ENCODE measurements around the gene FAM83C. TPM values are rescaled to one million over a fixed set of nuclear protein-coding genes. Genes with fewer than 3 reads are reported as not detected.

FAM83C gene
- total and polyA plus RNA-seq, 10 of the 15 experiments (the other 5 are each of a cell fraction or from before 2014, with no cell fraction given), result not detected

- ChIA-PET RAD21 (ENCODE audit: unreplicated experiment) (no interaction called here), SMC1A (ENCODE audit: uncharacterized antibody, unreplicated experiment) (no interaction called here), POLR2A (no interaction called here), CTCF (no interaction called here)
- intact Hi-C loops (cut with micrococcal nuclease; ENCODE audit: unreplicated experiment), result no loop called here
- Histone ChIP-seq H3K9me3 (replicated peaks; ENCODE audit: control insufficient read depth, insufficient read depth, low read length) (no peaks in the 10 kb centered on the region), H4K20me1 (ENCODE audit: control insufficient read depth, insufficient read depth) (no peaks in the 10 kb centered on the region), H2AFZ (ENCODE audit: control insufficient read depth, low read depth, low read length) (no peak overlapping the region), H3K27me3 (replicated peaks in 1 of 2; ENCODE audit: control insufficient read depth in 2 of 2, insufficient read depth in 2 of 2, low read length in 1 of 2) (no peaks in the 10 kb centered on the region), H3K36me3 (ENCODE audit: control insufficient read depth in 2 of 2, insufficient read depth in 2 of 2, low read length in 1 of 2) (peaks cover 0 to 20% of the 10 kb centered on the region in 2 experiments), H3K27ac (ENCODE audit: control insufficient read depth, insufficient read depth) (no peak overlapping the region), H3K79me2 (ENCODE audit: control insufficient read depth, insufficient read depth, low read length) (no peaks in the 10 kb centered on the region), H3K4me2 (ENCODE audit: control insufficient read depth, insufficient read depth) (no peak overlapping the region), H3K4me1 (ENCODE audit: control insufficient read depth, insufficient read depth, low read length) (no peaks in the 10 kb centered on the region), H3K9ac (ENCODE audit: control insufficient read depth, insufficient read depth, low read length) (no peak overlapping the region), H3K4me3 (no peak overlapping the region)
- no peak for DNase-seq (ENCODE audit: low read depth, low spot score)
- ATAC-seq, result no peak
- in situ Hi-C loops (cut with MboI), result no loop called here
- no peak for FAIRE-seq
- no TSS peak for BruUV-seq (replicated peaks)
- 97% methylated on average over 2 of the region's 2 CpGs for WGBS (ENCODE audit: insufficient coverage, insufficient replicate concordance, low lambda C conversion rate, missing lambda C conversion rate)
- no peak for TF ChIP-seq ZBTB11 (CRISPR knock-in tag; IDR thresholded peaks at IDR 0.05)
- TF ChIP-seq, protein P1, sequence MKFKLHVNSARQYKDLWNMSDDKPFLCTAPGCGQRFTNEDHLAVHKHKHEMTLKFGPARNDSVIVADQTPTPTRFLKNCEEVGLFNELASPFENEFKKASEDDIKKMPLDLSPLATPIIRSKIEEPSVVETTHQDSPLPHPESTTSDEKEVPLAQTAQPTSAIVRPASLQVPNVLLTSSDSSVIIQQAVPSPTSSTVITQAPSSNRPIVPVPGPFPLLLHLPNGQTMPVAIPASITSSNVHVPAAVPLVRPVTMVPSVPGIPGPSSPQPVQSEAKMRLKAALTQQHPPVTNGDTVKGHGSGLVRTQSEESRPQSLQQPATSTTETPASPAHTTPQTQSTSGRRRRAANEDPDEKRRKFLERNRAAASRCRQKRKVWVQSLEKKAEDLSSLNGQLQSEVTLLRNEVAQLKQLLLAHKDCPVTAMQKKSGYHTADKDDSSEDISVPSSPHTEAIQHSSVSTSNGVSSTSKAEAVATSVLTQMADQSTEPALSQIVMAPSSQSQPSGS (IDR thresholded peaks at IDR 0.05; ENCODE audit: low read length), result no peak
- no peak for TF ChIP-seq SIX5 (IDR thresholded peaks at IDR 0.05; ENCODE audit: low read depth, low read length, severe bottlenecking)
- no peak for TF ChIP-seq ZNF217 (IDR thresholded peaks at IDR 0.05)
- TF ChIP-seq ATF3 (IDR thresholded peaks at IDR 0.05; ENCODE audit: borderline replicate concordance, extremely low read depth, low read depth, low read length), result no peak
- no peak for TF ChIP-seq RAD21 (IDR thresholded peaks at IDR 0.05; ENCODE audit: insufficient read depth, low read depth, low read length)
- no peak for TF ChIP-seq RFX5 (IDR thresholded peaks at IDR 0.05; ENCODE audit: low read depth, low read length)
- TF ChIP-seq, protein P2, sequence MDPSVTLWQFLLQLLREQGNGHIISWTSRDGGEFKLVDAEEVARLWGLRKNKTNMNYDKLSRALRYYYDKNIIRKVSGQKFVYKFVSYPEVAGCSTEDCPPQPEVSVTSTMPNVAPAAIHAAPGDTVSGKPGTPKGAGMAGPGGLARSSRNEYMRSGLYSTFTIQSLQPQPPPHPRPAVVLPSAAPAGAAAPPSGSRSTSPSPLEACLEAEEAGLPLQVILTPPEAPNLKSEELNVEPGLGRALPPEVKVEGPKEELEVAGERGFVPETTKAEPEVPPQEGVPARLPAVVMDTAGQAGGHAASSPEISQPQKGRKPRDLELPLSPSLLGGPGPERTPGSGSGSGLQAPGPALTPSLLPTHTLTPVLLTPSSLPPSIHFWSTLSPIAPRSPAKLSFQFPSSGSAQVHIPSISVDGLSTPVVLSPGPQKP (IDR thresholded peaks at IDR 0.05; ENCODE audit: low read depth, low read length), result no peak
- TF ChIP-seq STAT1 (conservative IDR thresholded peaks at IDR 0.05), result no peak
- no peak for TF ChIP-seq CEBPB (IDR thresholded peaks at IDR 0.05; ENCODE audit: borderline replicate concordance in 1 of 2, low read depth in 2 of 2, low read length in 2 of 2)
- no peak for TF ChIP-seq WRNIP1 (IDR thresholded peaks at IDR 0.05; ENCODE audit: borderline replicate concordance, low read depth, low read length)
- no peak for TF ChIP-seq SRF (IDR thresholded peaks at IDR 0.05; ENCODE audit: low read depth in 2 of 2, low read length in 2 of 2)
Measured at GRCh38 chr20:35340436-35340835, 48.2 kb upstream of the FAM83C start.
